ENCODE data around the gene EPHA4. TPM values are rescaled to one million over a fixed set of nuclear protein-coding genes. Genes with fewer than 3 reads are reported as not detected.

The EPHA4 gene
- total and polyA plus RNA-seq, 2 donors (not counting 1 experiment from before 2014, with no cell fraction given), result 9.6 to 21.0 TPM

GRCh38 chr2:221434142-221434541 lies 138.0 kb downstream of the EPHA4 start:
- no peak for TF ChIP-seq CTCF (conservative IDR thresholded peaks at IDR 0.05 in 1 of 2, IDR thresholded peaks at IDR 0.05 in 1 of 2; ENCODE audit: low read depth in 1 of 2, low read length in 2 of 2)
- no peak for TF ChIP-seq EZH2 (IDR thresholded peaks at IDR 0.05; ENCODE audit: low read length, missing control alignments)
- H3K9ac ChIP-seq (ENCODE audit: insufficient read depth, low read length), result no peak overlapping the region
- H4K20me1 ChIP-seq (ENCODE audit: control insufficient read depth, extremely low read depth, insufficient read depth, low read length), result no peaks in the 10 kb centered on the region
- peaks cover 1% of the 10 kb centered on the region for H3K36me3 ChIP-seq (ENCODE audit: control insufficient read depth, insufficient read depth, low read length)
- no peak overlapping the region for H2AFZ ChIP-seq (ENCODE audit: low read length)
- H3K9me3 ChIP-seq (ENCODE audit: control insufficient read depth, insufficient read depth, low read depth, low read length), result no peaks in the 10 kb centered on the region
- H3K4me1 ChIP-seq (ENCODE audit: control insufficient read depth, extremely low read depth, insufficient read depth, low read length), result no peaks in the 10 kb centered on the region
- H3K79me2 ChIP-seq (ENCODE audit: control insufficient read depth, insufficient read depth, low read length), result no peaks in the 10 kb centered on the region
- no peak overlapping the region for H3K4me3 ChIP-seq (replicated peaks in 1 of 4; ENCODE audit: control extremely low read depth in 1 of 4, insufficient read depth in 1 of 4, low read depth in 3 of 4, low read length in 4 of 4)
- no peaks in the 10 kb centered on the region for H3K27me3 ChIP-seq (ENCODE audit: control insufficient read depth, insufficient read depth, low read length)
- H3K27ac ChIP-seq (ENCODE audit: insufficient read depth, low read length), result no peak overlapping the region
- no peak overlapping the region for H3K4me2 ChIP-seq (ENCODE audit: extremely low read depth, insufficient read depth, low read length)
- peak in 1 of 2 donors; percentile 36 for DNase-seq (ENCODE audit: low read depth in 2 of 2)

DNA sequence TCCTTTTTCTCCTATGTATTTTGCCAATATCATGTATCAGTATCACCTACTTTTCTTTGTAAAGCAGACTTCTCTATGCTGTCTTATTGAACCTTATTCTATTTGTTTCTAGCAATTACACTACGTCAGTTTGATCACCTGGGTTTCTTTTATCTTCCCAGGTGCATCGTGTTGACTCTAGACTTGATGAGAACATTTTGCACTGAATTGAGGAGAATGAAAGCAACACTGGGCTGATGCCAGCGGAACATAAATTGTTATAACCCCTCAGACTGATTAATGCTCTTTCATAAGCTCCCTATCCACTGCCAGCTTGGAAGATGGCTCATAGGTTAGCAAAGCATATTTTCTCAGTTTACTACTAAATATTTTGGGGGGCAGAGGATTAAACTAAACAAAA lies 140.6 kb downstream of the EPHA4 start:
- no peak for TF ChIP-seq EZH2 (IDR thresholded peaks at IDR 0.05; ENCODE audit: low read length, missing control alignments)
- TF ChIP-seq CTCF (conservative IDR thresholded peaks at IDR 0.05 in 1 of 2, IDR thresholded peaks at IDR 0.05 in 1 of 2; ENCODE audit: low read depth in 1 of 2, low read length in 2 of 2), result no peak
- H3K4me3 ChIP-seq (replicated peaks in 1 of 4; ENCODE audit: control extremely low read depth in 1 of 4, insufficient read depth in 1 of 4, low read depth in 3 of 4, low read length in 4 of 4), result no peak overlapping the region
- DNase-seq (ENCODE audit: low read depth in 2 of 2), result no peak

GRCh38 chr2:221429741-221430491 lies 142.2 kb downstream of the EPHA4 start:
- TF ChIP-seq CTCF (conservative IDR thresholded peaks at IDR 0.05 in 1 of 2, IDR thresholded peaks at IDR 0.05 in 1 of 2; ENCODE audit: low read depth in 1 of 2, low read length in 2 of 2) (no peak), EZH2 (IDR thresholded peaks at IDR 0.05; ENCODE audit: low read length, missing control alignments) (no peak)
- H3K4me2 ChIP-seq (ENCODE audit: extremely low read depth, insufficient read depth, low read length), result no peak overlapping the region
- H3K4me3 ChIP-seq (replicated peaks in 1 of 4; ENCODE audit: control extremely low read depth in 1 of 4, insufficient read depth in 1 of 4, low read depth in 3 of 4, low read length in 4 of 4), result no peak overlapping the region
- H3K4me1 ChIP-seq (ENCODE audit: control insufficient read depth, extremely low read depth, insufficient read depth, low read length), result no peaks in the 10 kb centered on the region
- H3K27me3 ChIP-seq (ENCODE audit: control insufficient read depth, insufficient read depth, low read length), result no peaks in the 10 kb centered on the region
- H2AFZ ChIP-seq (ENCODE audit: low read length), result no peak overlapping the region
- peak in 1 of 2 donors; percentile 85 for DNase-seq (ENCODE audit: low read depth in 2 of 2)
- no peaks in the 10 kb centered on the region for H3K79me2 ChIP-seq (ENCODE audit: control insufficient read depth, insufficient read depth, low read length)
- H3K27ac ChIP-seq (ENCODE audit: insufficient read depth, low read length), result no peak overlapping the region
- peaks cover 1% of the 10 kb centered on the region for H3K36me3 ChIP-seq (ENCODE audit: control insufficient read depth, insufficient read depth, low read length)
- H3K9me3 ChIP-seq (ENCODE audit: control insufficient read depth, insufficient read depth, low read depth, low read length), result no peaks in the 10 kb centered on the region
- H3K9ac ChIP-seq (ENCODE audit: insufficient read depth, low read length), result no peak overlapping the region
- no peaks in the 10 kb centered on the region for H4K20me1 ChIP-seq (ENCODE audit: control insufficient read depth, extremely low read depth, insufficient read depth, low read length)

More for the DNA sequence above, 140.6 kb downstream of the EPHA4 start:
- no peak overlapping the region for H3K9ac ChIP-seq (ENCODE audit: insufficient read depth, low read length)
- no peak overlapping the region for H2AFZ ChIP-seq (ENCODE audit: low read length)
- H3K27ac ChIP-seq (ENCODE audit: insufficient read depth, low read length), result no peak overlapping the region
- H4K20me1 ChIP-seq (ENCODE audit: control insufficient read depth, extremely low read depth, insufficient read depth, low read length), result no peaks in the 10 kb centered on the region
- H3K36me3 ChIP-seq (ENCODE audit: control insufficient read depth, insufficient read depth, low read length), result peaks cover 1% of the 10 kb centered on the region
- H3K79me2 ChIP-seq (ENCODE audit: control insufficient read depth, insufficient read depth, low read length), result no peaks in the 10 kb centered on the region
- H3K9me3 ChIP-seq (ENCODE audit: control insufficient read depth, insufficient read depth, low read depth, low read length), result no peaks in the 10 kb centered on the region
- no peaks in the 10 kb centered on the region for H3K27me3 ChIP-seq (ENCODE audit: control insufficient read depth, insufficient read depth, low read length)
- no peaks in the 10 kb centered on the region for H3K4me1 ChIP-seq (ENCODE audit: control insufficient read depth, extremely low read depth, insufficient read depth, low read length)
- H3K4me2 ChIP-seq (ENCODE audit: extremely low read depth, insufficient read depth, low read length), result no peak overlapping the region

Data from fibroblast of lung (primary cell).